Keratinocyte (primary cell): ENCODE data around the gene SMARCC1.

Experiments used
- CTCF ChIP-seq, 3 experiments: IDR thresholded peaks in 1 of 3; conservative IDR thresholded peaks in 1 of 3; optimal IDR thresholded peaks in 1 of 3; 2 replicates in 2 of 3; 3 replicates in 1 of 3; pipeline versions ENCODE3 to v1.5.1; 2011; ENCODE audit warnings: low read length in 3 of 3, mild to moderate bottlenecking in 3 of 3, moderate library complexity in 2 of 3, control low read depth in 1 of 3, inconsistent platforms in 1 of 3; ENCODE audit not compliant: insufficient read depth in 2 of 3; ENCODE audit errors: extremely low read depth in 1 of 3
- EZH2 ChIP-seq: IDR thresholded peaks from one replicate; pipeline ENCODE4 v1.6.1; 2012; ENCODE audit warnings: inconsistent platforms, mild to moderate bottlenecking, low read length, moderate library complexity

- TF ChIP-seq CTCF (optimal IDR thresholded peaks at IDR 0.05 in 1 of 3, IDR thresholded peaks at IDR 0.05 in 1 of 3, conservative IDR thresholded peaks at IDR 0.05 in 1 of 3; ENCODE audit: extremely low read depth in 1 of 3, insufficient read depth in 2 of 3, low read length in 3 of 3) (no peak), EZH2 (no peak)
Measured at GRCh38 chr3:47571391-47572175, 210.1 kb downstream of the SMARCC1 start.
